Right ventricle myocardium inferior (tissue), 1 donor: ENCODE measurements around the gene GPR65. TPM values are rescaled to one million over a fixed set of nuclear protein-coding genes. Genes with fewer than 3 reads are reported as not detected.

Experiments
- total RNA-seq: library from RNA; stranded (reverse); fragmentation: NEBNext Ultra II Directional; extraction: Animal tissue kit (Norgen Biotek cat#: 25700); gene quantifications from one replicate; pipeline ENCODE4 v1.2.1, GENCODE V29; 2021
- donor health status: DM: no; HTN: yes; CAD: no; lungs with severe emphysema.

GPR65 gene
- total RNA-seq, 1 donor from 2014 or later = 0.62 TPM

Other genes starting within 250 kb of the GPR65 start
- 11.1 TPM for gene GALC, start 12.0 kb upstream of the GPR65 start, total RNA-seq